HepG2 (cell line): ENCODE data around the gene PTGDS. TPM values are rescaled to one million over a fixed set of nuclear protein-coding genes. Genes with fewer than 3 reads are reported as not detected.

Experiments
- AKAP8 ChIP-seq: sonication (generic); formaldehyde crosslinking; IDR thresholded peaks from 2 replicates; pipeline ENCODE4 v1.5.1; 2020; ENCODE audit warnings: mild to moderate bottlenecking, missing genetic modification reagents
- ATF2 ChIP-seq: sonication (generic); formaldehyde crosslinking; IDR thresholded peaks from 2 replicates; pipeline ENCODE4 v1.4.0; 2020; ENCODE audit warnings: missing genetic modification reagents
- IKZF4 ChIP-seq: sonication (generic); formaldehyde crosslinking; IDR thresholded peaks from 2 replicates; pipeline ENCODE4 v1.5.1; 2020; ENCODE audit warnings: borderline replicate concordance, mild to moderate bottlenecking, low read depth, missing genetic modification reagents; ENCODE audit errors: not compliant biosample characterization
- LCORL ChIP-seq, 2 experiments: fragments of 450-650 bp in 1 of 2; sonication (generic) in 1 of 2; formaldehyde crosslinking in 1 of 2; IDR thresholded peaks; 2 replicates each; pipeline versions ENCODE4 v1.5.0 to v1.6.1; 2017 to 2020; ENCODE audit warnings: antibody characterized with exemption in 1 of 2, missing genetic modification reagents in 1 of 2
- NCOA5 ChIP-seq: sonication (generic); formaldehyde crosslinking; IDR thresholded peaks from 2 replicates; pipeline ENCODE4 v1.4.0; 2020; ENCODE audit warnings: missing genetic modification reagents
- NFATC3 ChIP-seq: sonication (generic); formaldehyde crosslinking; IDR thresholded peaks from 2 replicates; pipeline ENCODE4 v1.5.1; 2020; ENCODE audit warnings: mild to moderate bottlenecking, missing genetic modification reagents
- NR1H2 ChIP-seq: sonication (generic); formaldehyde crosslinking; IDR thresholded peaks from 2 replicates; pipeline ENCODE4 v1.8.1; 2022; ENCODE audit warnings: low read depth, missing genetic modification reagents, borderline replicate concordance
- SRSF1 ChIP-seq: fragments of 200-400 bp; formaldehyde crosslinking; optimal IDR thresholded peaks from 2 replicates; pipeline ENCODE3; 2017; ENCODE audit warnings: mild to moderate bottlenecking, low read depth, low read length, moderate library complexity
- TRIM22 ChIP-seq: fragments of 450-650 bp; IDR thresholded peaks from 2 replicates; pipeline ENCODE4 v1.6.1; 2017
- ZC3H13 ChIP-seq: sonication (generic); formaldehyde crosslinking; IDR thresholded peaks from 2 replicates; pipeline ENCODE4 v1.8.1; 2023; ENCODE audit warnings: mild to moderate bottlenecking, missing genetic modification reagents, moderate library complexity
- ZNF232 ChIP-seq: sonication (generic); formaldehyde crosslinking; IDR thresholded peaks from 2 replicates; pipeline ENCODE4 v1.4.0; 2020; ENCODE audit warnings: missing genetic modification reagents, borderline replicate concordance
- ZNF263 ChIP-seq: sonication (generic); formaldehyde crosslinking; IDR thresholded peaks from 2 replicates; pipeline ENCODE4 v1.4.0; 2020; ENCODE audit warnings: missing genetic modification reagents
- ZNF556 ChIP-seq: sonication (generic); formaldehyde crosslinking; IDR thresholded peaks from 2 replicates; pipeline ENCODE4 v1.4.0; 2020; ENCODE audit warnings: mild to moderate bottlenecking, missing genetic modification reagents, borderline replicate concordance
- ZNF609 ChIP-seq: sonication (generic); formaldehyde crosslinking; IDR thresholded peaks from 2 replicates; pipeline ENCODE4 v1.4.0; 2020; ENCODE audit warnings: mild to moderate bottlenecking, missing genetic modification reagents, borderline replicate concordance
- ZNF687 ChIP-seq: sonication (generic); formaldehyde crosslinking; IDR thresholded peaks from 2 replicates; pipeline ENCODE4 v1.5.1; 2020; ENCODE audit warnings: mild to moderate bottlenecking, missing genetic modification reagents, moderate library complexity
- ZNF75D ChIP-seq: sonication (generic); formaldehyde crosslinking; IDR thresholded peaks from 2 replicates; pipeline ENCODE4 v1.8.1; 2023; ENCODE audit warnings: missing genetic modification reagents, mild to moderate bottlenecking, borderline replicate concordance
- polyA plus RNA-seq, 8 experiments: library from polyadenylated mRNA; depleted of rRNA in 3 of 8; stranded (reverse) in 7 of 8; unstranded in 1 of 8; fragments of >200 nt; fragmentation: Illumina TruSeq in 4 of 8; extraction: Trizol in 4 of 8; gene quantifications; 2 replicates each; pipeline versions ENCODE4 v1.2.1 to v1.2.3, GENCODE V29; 2011 to 2016; ENCODE audit warnings: low read depth in 4 of 8, missing spikeins in 1 of 8, mixed read lengths in 1 of 8; ENCODE audit not compliant: insufficient read depth in 1 of 8
- total RNA-seq, 5 experiments: library from RNA; depleted of rRNA; stranded (reverse); fragments of >200 nt; fragmentation: Illumina TruSeq; extraction: Trizol; gene quantifications; 2 replicates each; pipeline ENCODE4 v1.2.3, GENCODE V29; 2016; ENCODE audit warnings: low read depth in 1 of 5

PTGDS gene
- total and polyA plus RNA-seq, 2 of the 13 experiments (the other 11 are each of a cell fraction or from before 2014, with no cell fraction given) = 0.33 to 0.50 TPM

GRCh38 chr9:136996361-136997292 is 19.3 kb downstream of the PTGDS start, which contains the start of gene CLIC3 (continued):
- TF ChIP-seq AKAP8 (CRISPR knock-in tag) (peak; percentile 89; the same call in 1 of the 2 replicates), ZNF232 (CRISPR knock-in tag) (no peak), ZNF263 (CRISPR knock-in tag) (no peak), NFATC3 (CRISPR knock-in tag) (no peak), IKZF4 (CRISPR knock-in tag) (no peak), ZC3H13 (CRISPR knock-in tag) (no peak), NR1H2 (CRISPR knock-in tag) (no peak), NCOA5 (CRISPR knock-in tag) (no peak), TRIM22 (no peak), ZNF687 (CRISPR knock-in tag) (peak; percentile 68; the same call in 1 of the 2 replicates), SRSF1 (no peak), ZNF75D (CRISPR knock-in tag) (no peak), LCORL (IDR thresholded peaks at IDR 0.05) (no peak), LCORL (CRISPR knock-in tag; IDR thresholded peaks at IDR 0.05) (peak; percentile 80), ZNF609 (0 out of 2 replicates have a peak, but pooled peaks have one; percentile 45), ZNF556 (CRISPR knock-in tag) (no peak; the same call in 1 of the 2 replicates), ATF2 (no peak)
